Erythroblast (primary cell): Measurements from ENCODE around the gene PAM.

Source experiments
- GATA1 ChIP-seq: IDR thresholded peaks from 2 replicates; pipeline ENCODE4 v1.6.1; 2011; ENCODE audit warnings: low read depth, mild to moderate bottlenecking, control low read depth, low read length, moderate library complexity
- POLR2A ChIP-seq: IDR thresholded peaks from 2 replicates; pipeline ENCODE4 v1.6.1; 2011; ENCODE audit warnings: mild to moderate bottlenecking, low read length

DNA sequence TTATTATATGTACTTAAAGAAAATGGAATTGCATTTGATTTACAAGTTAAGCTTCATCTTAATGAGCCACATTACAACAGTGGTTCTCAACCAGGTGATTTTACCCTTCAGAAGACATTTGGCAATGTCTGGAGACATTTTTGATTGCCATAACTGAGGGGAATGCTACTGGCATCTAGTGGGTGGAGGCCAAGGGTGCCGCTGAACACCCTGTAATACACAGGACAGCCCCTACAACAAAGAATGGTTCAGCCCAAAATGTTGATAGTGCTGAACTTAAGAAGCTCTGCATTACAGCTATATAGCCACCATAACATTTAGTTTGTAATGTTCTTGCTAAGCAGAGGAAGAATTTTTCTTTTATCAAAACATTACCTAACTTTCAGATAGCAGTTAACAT is 103.1 kb downstream of the PAM start:
- TF ChIP-seq POLR2A (no peak), GATA1 (no peak)
